ENCODE data around the gene DZIP1.

- TF ChIP-seq CTCF (IDR thresholded peaks at IDR 0.05 in 2 of 3, conservative IDR thresholded peaks at IDR 0.05 in 1 of 3; ENCODE audit: borderline replicate concordance in 1 of 3, insufficient read depth in 1 of 3, low read depth in 2 of 3, low read length in 2 of 3) (no peak), EZH2 (IDR thresholded peaks at IDR 0.05) (no peak), MAX (IDR thresholded peaks at IDR 0.05) (no peak)
Observed at GRCh38 chr13:95547531-95548167, 96.9 kb downstream of the DZIP1 start.

Data from HCT116 (cell line).